ENCODE measurements around the gene COLEC11. TPM values are rescaled to one million over a fixed set of nuclear protein-coding genes. Genes with fewer than 3 reads are reported as not detected.
"Not testable (repeated sequence)": the region's sequence is repeated elsewhere in the genome, so short reads cannot be mapped to it uniquely, and the experiment has no call there.

The COLEC11 gene
- total RNA-seq: 0.13 and 0.35 TPM in 2 replicates

- DNase-seq (ENCODE audit: low read depth, low spot score): no peak
These were observed at the start of gene COLEC11 for GRCh38 chr2:3594493-3595281. Gene COLEC11, plus strand, starts transcription at chr2:3595112. Its CDS starts 9,229 bp downstream, at chr2:3604341.

GRCh38 chr2:3545788-3546478 lies 49.0 kb upstream of the COLEC11 start:
- DNase-seq (ENCODE audit: low read depth, low spot score): no peak

- no peak for DNase-seq (ENCODE audit: low read depth, low spot score)
These were observed 47.0 kb upstream of the COLEC11 start for GRCh38 chr2:3547915-3548314.

GRCh38 chr2:3553946-3554345 lies 41.0 kb upstream of the COLEC11 start:
- no peak for DNase-seq (ENCODE audit: low read depth, low spot score)

- DNase-seq (ENCODE audit: low read depth, low spot score): no peak
These were observed 37.2 kb upstream of the COLEC11 start for GRCh38 chr2:3557639-3558204.

- peak; percentile 95 for DNase-seq (ENCODE audit: low read depth, low spot score)
These were observed 36.5 kb upstream of the COLEC11 start, which contains the start of gene RNASEH1 for GRCh38 chr2:3558205-3559014. Gene RNASEH1, minus strand, starts transcription at chr2:3558333. Its CDS starts 73 bp downstream, at chr2:3558260.

GRCh38 chr2:3563521-3563976 lies 31.4 kb upstream of the COLEC11 start:
- DNase-seq (ENCODE audit: low read depth, low spot score): no peak

GRCh38 chr2:3565117-3565516 lies 29.8 kb upstream of the COLEC11 start:
- DNase-seq (ENCODE audit: low read depth, low spot score): no peak

- no peak for DNase-seq (ENCODE audit: low read depth, low spot score)
These were observed 28.1 kb upstream of the COLEC11 start for GRCh38 chr2:3566806-3567205.

- DNase-seq (ENCODE audit: low read depth, low spot score): not testable (repeated sequence)
These were observed 25.3 kb upstream of the COLEC11 start for GRCh38 chr2:3569656-3570055.

- no peak for DNase-seq (ENCODE audit: low read depth, low spot score)
These were observed 23.6 kb upstream of the COLEC11 start for GRCh38 chr2:3571284-3571683.

GRCh38 chr2:3572620-3573019 lies 22.3 kb upstream of the COLEC11 start:
- DNase-seq (ENCODE audit: low read depth, low spot score): no peak

- DNase-seq (ENCODE audit: low read depth, low spot score): no peak
These were observed 20.8 kb upstream of the COLEC11 start for GRCh38 chr2:3574155-3574554.

- DNase-seq (ENCODE audit: low read depth, low spot score): no peak
These were observed 19.2 kb upstream of the COLEC11 start for GRCh38 chr2:3575534-3576262.

GRCh38 chr2:3576263-3576630 lies 18.7 kb upstream of the COLEC11 start:
- DNase-seq (ENCODE audit: low read depth, low spot score): not testable (repeated sequence)

GRCh38 chr2:3578987-3579386 lies 15.9 kb upstream of the COLEC11 start:
- DNase-seq (ENCODE audit: low read depth, low spot score): no peak

GRCh38 chr2:3580449-3580848 lies 14.5 kb upstream of the COLEC11 start:
- no peak for DNase-seq (ENCODE audit: low read depth, low spot score)

GRCh38 chr2:3581367-3582262 lies 13.3 kb upstream of the COLEC11 start:
- DNase-seq (ENCODE audit: low read depth, low spot score): no peak

GRCh38 chr2:3584076-3584475 lies 10.8 kb upstream of the COLEC11 start:
- DNase-seq (ENCODE audit: low read depth, low spot score): no peak

Data from pulmonary artery endothelial cell (primary cell).